ENCODE data around the gene SLC47A2.

- TF ChIP-seq EZH2 (IDR thresholded peaks at IDR 0.05; ENCODE audit: insufficient read depth, poor library complexity, severe bottlenecking), result no peak
- TF ChIP-seq EZH2phosphoT487 (IDR thresholded peaks at IDR 0.05; ENCODE audit: insufficient read depth, low read depth), result no peak
Measured at GRCh38 chr17:19741832-19742457, 25.6 kb upstream of the SLC47A2 start.
